HEK293 (cell line): ENCODE measurements around the gene ZBTB24.

ENCODE experiments used
- KLF1 ChIP-seq: fragments of 450-650 bp; formaldehyde crosslinking; IDR thresholded peaks from 2 replicates; pipeline ENCODE4 v1.5.1; 2016; ENCODE audit warnings: missing biosample characterization, missing genetic modification characterization
- OSR2 ChIP-seq: fragments of 450-650 bp; formaldehyde crosslinking; IDR thresholded peaks from 2 replicates; pipeline ENCODE4 v1.5.1; 2016; ENCODE audit warnings: missing biosample characterization, missing genetic modification characterization
- PRDM4 ChIP-seq: fragments of 450-650 bp; formaldehyde crosslinking; IDR thresholded peaks from 2 replicates; pipeline ENCODE4 v1.5.1; 2017; ENCODE audit warnings: missing biosample characterization, missing genetic modification characterization
- SCRT2 ChIP-seq: fragments of 450-650 bp; formaldehyde crosslinking; IDR thresholded peaks from 2 replicates; pipeline ENCODE4 v1.5.1; 2016; ENCODE audit warnings: missing biosample characterization, missing genetic modification characterization
- SP2 ChIP-seq: fragments of 450-650 bp; formaldehyde crosslinking; IDR thresholded peaks from 2 replicates; pipeline ENCODE4 v1.5.1; 2016; ENCODE audit warnings: missing biosample characterization, missing genetic modification characterization
- YY1 ChIP-seq: fragments of 450-650 bp; formaldehyde crosslinking; IDR thresholded peaks from 2 replicates; pipeline ENCODE4 v1.5.1; 2018; ENCODE audit warnings: missing biosample characterization, missing genetic modification characterization
- ZBTB1 ChIP-seq: fragments of 450-650 bp; formaldehyde crosslinking; IDR thresholded peaks from 2 replicates; pipeline ENCODE4 v1.5.1; 2016; ENCODE audit warnings: missing biosample characterization, missing genetic modification characterization
- ZBTB7A ChIP-seq: fragments of 450-650 bp; formaldehyde crosslinking; IDR thresholded peaks from 2 replicates; pipeline ENCODE4 v1.5.1; 2016; ENCODE audit warnings: low read depth, missing biosample characterization, missing genetic modification characterization
- ZNF10 ChIP-seq: fragments of 450-650 bp; formaldehyde crosslinking; IDR thresholded peaks from 2 replicates; pipeline ENCODE4 v1.5.1; 2017; ENCODE audit warnings: missing biosample characterization, missing genetic modification characterization
- ZNF121 ChIP-seq: fragments of 450-650 bp; formaldehyde crosslinking; IDR thresholded peaks from 2 replicates; pipeline ENCODE4 v1.5.1; 2016; ENCODE audit warnings: missing biosample characterization, missing genetic modification characterization
- ZNF155 ChIP-seq: fragments of 450-650 bp; formaldehyde crosslinking; IDR thresholded peaks from 2 replicates; pipeline ENCODE4 v1.5.1; 2016; ENCODE audit warnings: missing biosample characterization, missing genetic modification characterization
- ZNF16 ChIP-seq: fragments of 450-650 bp; formaldehyde crosslinking; IDR thresholded peaks from 2 replicates; pipeline ENCODE4 v1.5.1; 2016; ENCODE audit warnings: low read depth, missing biosample characterization, missing genetic modification characterization
- ZNF280D ChIP-seq: fragments of 450-650 bp; formaldehyde crosslinking; IDR thresholded peaks from 2 replicates; pipeline ENCODE4 v1.5.1; 2016; ENCODE audit warnings: missing biosample characterization, missing genetic modification characterization
- ZNF529 ChIP-seq: fragments of 450-650 bp; formaldehyde crosslinking; IDR thresholded peaks from 2 replicates; pipeline ENCODE4 v1.5.1; 2017; ENCODE audit warnings: missing genetic modification characterization, missing biosample characterization; ENCODE audit not compliant: insufficient replicate concordance
- ZNF549 ChIP-seq: fragments of 450-650 bp; IDR thresholded peaks from 2 replicates; pipeline ENCODE4 v1.5.1; 2018; ENCODE audit warnings: missing biosample characterization, missing genetic modification characterization, mild to moderate bottlenecking, inconsistent platforms, moderate library complexity
- ZNF561 ChIP-seq: fragments of 450-650 bp; IDR thresholded peaks from 2 replicates; pipeline ENCODE4 v1.5.1; 2018; ENCODE audit warnings: missing biosample characterization, missing genetic modification characterization, borderline replicate concordance
- ZNF624 ChIP-seq: fragments of 450-650 bp; formaldehyde crosslinking; IDR thresholded peaks from 2 replicates; pipeline ENCODE4 v1.5.1; 2017; ENCODE audit warnings: missing biosample characterization, missing genetic modification characterization
- ZNF629 ChIP-seq: fragments of 450-650 bp; formaldehyde crosslinking; IDR thresholded peaks from 2 replicates; pipeline ENCODE4 v1.5.1; 2017; ENCODE audit warnings: missing biosample characterization, missing genetic modification characterization
- ZSCAN16 ChIP-seq: fragments of 450-650 bp; formaldehyde crosslinking; IDR thresholded peaks from 2 replicates; pipeline ENCODE4 v1.5.1; 2016; ENCODE audit warnings: missing biosample characterization, missing genetic modification characterization
- ZXDB ChIP-seq: fragments of 450-650 bp; formaldehyde crosslinking; IDR thresholded peaks from 2 replicates; pipeline ENCODE4 v1.5.1; 2016; ENCODE audit warnings: missing biosample characterization, missing genetic modification characterization
- TF ChIP-seq, protein P1 (sequence below): fragments of 450-650 bp; formaldehyde crosslinking; IDR thresholded peaks from 2 replicates; pipeline ENCODE4 v1.5.1; 2016; ENCODE audit warnings: missing biosample characterization, missing genetic modification characterization, borderline replicate concordance
- TF ChIP-seq, protein P2 (sequence below): fragments of 450-650 bp; formaldehyde crosslinking; IDR thresholded peaks from 2 replicates; pipeline ENCODE4 v1.5.1; 2016; ENCODE audit warnings: missing biosample characterization, missing genetic modification characterization
- TF ChIP-seq, protein P3 (sequence below): fragments of 450-650 bp; formaldehyde crosslinking; IDR thresholded peaks from 2 replicates; pipeline ENCODE4 v1.5.1; 2016; ENCODE audit warnings: missing biosample characterization, missing genetic modification characterization, borderline replicate concordance

The ZBTB24 gene

GRCh38 chr6:109482905-109483734, at the start of gene ZBTB24 (continued):
- TF ChIP-seq KLF1 (peak; percentile 42; the same call in 1 of the 2 replicates), SP2 (tag by site-specific recombination) (0 out of 2 replicates have a peak, but pooled peaks have one; percentile 5), OSR2 (tag by site-specific recombination) (no peak; the same call in 1 of the 2 replicates), ZNF10 (tag by site-specific recombination) (no peak), ZNF549 (no peak), PRDM4 (no peak), ZNF624 (tag by site-specific recombination) (no peak), ZNF16 (tag by site-specific recombination) (no peak), ZXDB (tag by site-specific recombination) (0 out of 2 replicates have a peak, but pooled peaks have one; percentile 14), ZNF529 (no peak), YY1 (tag by site-specific recombination) (peak; percentile 22; the same call in 1 of the 2 replicates), ZSCAN16 (tag by site-specific recombination) (no peak), ZNF561 (peak; percentile 52; the same call in 1 of the 2 replicates), ZBTB1 (tag by site-specific recombination) (no peak), SCRT2 (tag by site-specific recombination) (no peak), ZNF155 (no peak), ZNF629 (no peak), ZBTB7A (tag by site-specific recombination) (no peak), ZNF121 (tag by site-specific recombination) (no peak), ZNF280D (no peak)
- TF ChIP-seq, protein P1, sequence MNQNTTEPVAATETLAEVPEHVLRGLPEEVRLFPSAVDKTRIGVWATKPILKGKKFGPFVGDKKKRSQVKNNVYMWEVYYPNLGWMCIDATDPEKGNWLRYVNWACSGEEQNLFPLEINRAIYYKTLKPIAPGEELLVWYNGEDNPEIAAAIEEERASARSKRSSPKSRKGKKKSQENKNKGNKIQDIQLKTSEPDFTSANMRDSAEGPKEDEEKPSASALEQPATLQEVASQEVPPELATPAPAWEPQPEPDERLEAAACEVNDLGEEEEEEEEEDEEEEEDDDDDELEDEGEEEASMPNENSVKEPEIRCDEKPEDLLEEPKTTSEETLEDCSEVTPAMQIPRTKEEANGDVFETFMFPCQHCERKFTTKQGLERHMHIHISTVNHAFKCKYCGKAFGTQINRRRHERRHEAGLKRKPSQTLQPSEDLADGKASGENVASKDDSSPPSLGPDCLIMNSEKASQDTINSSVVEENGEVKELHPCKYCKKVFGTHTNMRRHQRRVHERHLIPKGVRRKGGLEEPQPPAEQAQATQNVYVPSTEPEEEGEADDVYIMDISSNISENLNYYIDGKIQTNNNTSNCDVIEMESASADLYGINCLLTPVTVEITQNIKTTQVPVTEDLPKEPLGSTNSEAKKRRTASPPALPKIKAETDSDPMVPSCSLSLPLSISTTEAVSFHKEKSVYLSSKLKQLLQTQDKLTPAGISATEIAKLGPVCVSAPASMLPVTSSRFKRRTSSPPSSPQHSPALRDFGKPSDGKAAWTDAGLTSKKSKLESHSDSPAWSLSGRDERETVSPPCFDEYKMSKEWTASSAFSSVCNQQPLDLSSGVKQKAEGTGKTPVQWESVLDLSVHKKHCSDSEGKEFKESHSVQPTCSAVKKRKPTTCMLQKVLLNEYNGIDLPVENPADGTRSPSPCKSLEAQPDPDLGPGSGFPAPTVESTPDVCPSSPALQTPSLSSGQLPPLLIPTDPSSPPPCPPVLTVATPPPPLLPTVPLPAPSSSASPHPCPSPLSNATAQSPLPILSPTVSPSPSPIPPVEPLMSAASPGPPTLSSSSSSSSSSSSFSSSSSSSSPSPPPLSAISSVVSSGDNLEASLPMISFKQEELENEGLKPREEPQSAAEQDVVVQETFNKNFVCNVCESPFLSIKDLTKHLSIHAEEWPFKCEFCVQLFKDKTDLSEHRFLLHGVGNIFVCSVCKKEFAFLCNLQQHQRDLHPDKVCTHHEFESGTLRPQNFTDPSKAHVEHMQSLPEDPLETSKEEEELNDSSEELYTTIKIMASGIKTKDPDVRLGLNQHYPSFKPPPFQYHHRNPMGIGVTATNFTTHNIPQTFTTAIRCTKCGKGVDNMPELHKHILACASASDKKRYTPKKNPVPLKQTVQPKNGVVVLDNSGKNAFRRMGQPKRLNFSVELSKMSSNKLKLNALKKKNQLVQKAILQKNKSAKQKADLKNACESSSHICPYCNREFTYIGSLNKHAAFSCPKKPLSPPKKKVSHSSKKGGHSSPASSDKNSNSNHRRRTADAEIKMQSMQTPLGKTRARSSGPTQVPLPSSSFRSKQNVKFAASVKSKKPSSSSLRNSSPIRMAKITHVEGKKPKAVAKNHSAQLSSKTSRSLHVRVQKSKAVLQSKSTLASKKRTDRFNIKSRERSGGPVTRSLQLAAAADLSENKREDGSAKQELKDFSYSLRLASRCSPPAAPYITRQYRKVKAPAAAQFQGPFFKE (tag by site-specific recombination), result no peak
- TF ChIP-seq, protein P2, sequence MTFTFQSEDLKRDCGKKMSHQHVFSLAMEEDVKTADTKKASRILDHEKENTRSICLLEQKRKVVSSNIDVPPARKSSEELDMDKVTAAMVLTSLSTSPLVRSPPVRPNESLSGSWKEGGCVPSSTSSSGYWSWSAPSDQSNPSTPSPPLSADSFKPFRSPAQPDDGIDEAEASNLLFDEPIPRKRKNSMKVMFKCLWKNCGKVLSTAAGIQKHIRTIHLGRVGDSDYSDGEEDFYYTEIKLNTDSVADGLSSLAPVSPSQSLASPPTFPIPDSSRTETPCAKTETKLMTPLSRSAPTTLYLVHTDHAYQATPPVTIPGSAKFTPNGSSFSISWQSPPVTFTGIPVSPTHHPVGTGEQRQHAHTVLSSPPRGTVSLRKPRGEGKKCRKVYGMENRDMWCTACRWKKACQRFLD (tag by site-specific recombination), result no peak
- TF ChIP-seq, protein P3, sequence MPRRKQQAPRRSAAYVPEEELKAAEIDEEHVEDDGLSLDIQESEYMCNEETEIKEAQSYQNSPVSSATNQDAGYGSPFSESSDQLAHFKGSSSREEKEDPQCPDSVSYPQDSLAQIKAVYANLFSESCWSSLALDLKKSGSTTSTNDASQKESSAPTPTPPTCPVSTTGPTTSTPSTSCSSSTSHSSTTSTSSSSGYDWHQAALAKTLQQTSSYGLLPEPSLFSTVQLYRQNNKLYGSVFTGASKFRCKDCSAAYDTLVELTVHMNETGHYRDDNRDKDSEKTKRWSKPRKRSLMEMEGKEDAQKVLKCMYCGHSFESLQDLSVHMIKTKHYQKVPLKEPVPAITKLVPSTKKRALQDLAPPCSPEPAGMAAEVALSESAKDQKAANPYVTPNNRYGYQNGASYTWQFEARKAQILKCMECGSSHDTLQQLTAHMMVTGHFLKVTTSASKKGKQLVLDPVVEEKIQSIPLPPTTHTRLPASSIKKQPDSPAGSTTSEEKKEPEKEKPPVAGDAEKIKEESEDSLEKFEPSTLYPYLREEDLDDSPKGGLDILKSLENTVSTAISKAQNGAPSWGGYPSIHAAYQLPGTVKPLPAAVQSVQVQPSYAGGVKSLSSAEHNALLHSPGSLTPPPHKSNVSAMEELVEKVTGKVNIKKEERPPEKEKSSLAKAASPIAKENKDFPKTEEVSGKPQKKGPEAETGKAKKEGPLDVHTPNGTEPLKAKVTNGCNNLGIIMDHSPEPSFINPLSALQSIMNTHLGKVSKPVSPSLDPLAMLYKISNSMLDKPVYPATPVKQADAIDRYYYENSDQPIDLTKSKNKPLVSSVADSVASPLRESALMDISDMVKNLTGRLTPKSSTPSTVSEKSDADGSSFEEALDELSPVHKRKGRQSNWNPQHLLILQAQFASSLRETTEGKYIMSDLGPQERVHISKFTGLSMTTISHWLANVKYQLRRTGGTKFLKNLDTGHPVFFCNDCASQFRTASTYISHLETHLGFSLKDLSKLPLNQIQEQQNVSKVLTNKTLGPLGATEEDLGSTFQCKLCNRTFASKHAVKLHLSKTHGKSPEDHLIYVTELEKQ (tag by site-specific recombination), result no peak
